ENCODE data around the gene TMEM144. TPM values are rescaled to one million over a fixed set of nuclear protein-coding genes. Genes with fewer than 3 reads are reported as not detected.

The TMEM144 gene
- total RNA-seq, 6 donors from 2014 or later = 8.6 to 16.7 (median 13.7) TPM

DNA sequence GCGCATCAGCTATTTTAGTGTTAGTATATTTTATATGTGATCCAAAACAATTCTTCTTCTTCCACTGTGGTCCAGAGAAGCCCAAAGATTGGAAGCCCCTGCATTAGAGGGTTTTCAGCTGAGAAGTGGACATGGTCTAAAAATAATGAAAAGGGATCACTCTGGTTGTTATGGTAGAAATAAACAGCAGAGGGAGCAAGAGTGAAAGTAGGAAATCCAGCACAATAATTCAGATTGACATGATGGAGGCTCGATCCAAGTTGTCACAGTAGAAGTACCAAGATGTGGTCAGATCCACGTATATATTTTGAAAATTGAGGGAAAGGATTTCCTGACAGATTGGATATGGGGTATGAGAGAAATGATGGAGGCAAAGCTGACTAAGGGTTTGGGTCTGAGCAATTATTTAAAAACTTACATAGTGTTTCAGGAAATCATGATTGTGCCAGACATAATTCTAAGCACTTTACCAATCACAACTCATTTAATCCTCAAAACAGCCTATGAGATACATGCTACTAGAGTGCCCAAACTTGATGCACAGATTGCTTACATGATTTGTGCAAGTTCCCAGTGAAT, 17.0 kb upstream of the TMEM144 start:
- WGBS, 2 donors = 32 to 34% methylated on average over 3 of the region's 3 CpGs
- H3K9me3 ChIP-seq = no peaks in the 10 kb centered on the region
- H3K4me3 ChIP-seq = no peak overlapping the region
- DNase-seq (no peak), ATAC-seq (ENCODE audit: low FRiP score in 2 of 2) (peak in 1 of 2 donors; percentile 58)
- no peaks in the 10 kb centered on the region for H3K36me3 ChIP-seq
- no peak for TF ChIP-seq POLR2A (IDR thresholded peaks at IDR 0.05)
- TF ChIP-seq, protein P1, sequence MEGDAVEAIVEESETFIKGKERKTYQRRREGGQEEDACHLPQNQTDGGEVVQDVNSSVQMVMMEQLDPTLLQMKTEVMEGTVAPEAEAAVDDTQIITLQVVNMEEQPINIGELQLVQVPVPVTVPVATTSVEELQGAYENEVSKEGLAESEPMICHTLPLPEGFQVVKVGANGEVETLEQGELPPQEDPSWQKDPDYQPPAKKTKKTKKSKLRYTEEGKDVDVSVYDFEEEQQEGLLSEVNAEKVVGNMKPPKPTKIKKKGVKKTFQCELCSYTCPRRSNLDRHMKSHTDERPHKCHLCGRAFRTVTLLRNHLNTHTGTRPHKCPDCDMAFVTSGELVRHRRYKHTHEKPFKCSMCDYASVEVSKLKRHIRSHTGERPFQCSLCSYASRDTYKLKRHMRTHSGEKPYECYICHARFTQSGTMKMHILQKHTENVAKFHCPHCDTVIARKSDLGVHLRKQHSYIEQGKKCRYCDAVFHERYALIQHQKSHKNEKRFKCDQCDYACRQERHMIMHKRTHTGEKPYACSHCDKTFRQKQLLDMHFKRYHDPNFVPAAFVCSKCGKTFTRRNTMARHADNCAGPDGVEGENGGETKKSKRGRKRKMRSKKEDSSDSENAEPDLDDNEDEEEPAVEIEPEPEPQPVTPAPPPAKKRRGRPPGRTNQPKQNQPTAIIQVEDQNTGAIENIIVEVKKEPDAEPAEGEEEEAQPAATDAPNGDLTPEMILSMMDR (IDR thresholded peaks at IDR 0.05) = peak; percentile 27 to 63 (median 48)
- H3K4me1 ChIP-seq = peaks cover 0 to 7% (median 0%) of the 10 kb centered on the region in 4 donors
- no peaks in the 10 kb centered on the region for H3K27me3 ChIP-seq
- no peak overlapping the region for H3K27ac ChIP-seq

DNA sequence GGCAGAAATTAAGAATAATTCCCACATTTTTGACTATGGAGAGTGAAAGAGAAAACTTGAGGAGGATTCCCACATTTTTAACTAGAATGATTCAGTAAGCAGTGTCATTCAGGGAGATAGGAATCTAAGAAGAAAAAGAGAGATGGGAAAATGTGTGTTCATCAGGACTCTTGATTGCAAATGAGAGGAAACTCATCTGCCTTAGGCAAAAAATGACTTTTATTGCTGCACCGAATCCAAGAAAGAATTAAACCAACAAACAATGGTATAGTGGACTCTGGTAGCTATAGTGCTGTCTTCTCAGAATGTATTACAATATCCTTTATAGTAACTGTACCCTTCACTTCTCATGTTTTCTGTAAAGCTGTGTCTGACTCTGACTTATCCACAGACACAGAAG, 15.0 kb upstream of the TMEM144 start:
- Histone ChIP-seq H3K27ac (no peak overlapping the region), H3K9me3 (no peaks in the 10 kb centered on the region), H3K36me3 (no peaks in the 10 kb centered on the region), H3K27me3 (no peaks in the 10 kb centered on the region), H3K4me1 (peaks cover 0 to 7% (median 0%) of the 10 kb centered on the region in 4 donors), H3K4me3 (no peak overlapping the region)
- TF ChIP-seq, protein P1 (IDR thresholded peaks at IDR 0.05) = no peak
- TF ChIP-seq POLR2AphosphoS5 (IDR thresholded peaks at IDR 0.05) = no peak
- TF ChIP-seq POLR2A (IDR thresholded peaks at IDR 0.05) = no peak
- TF ChIP-seq EP300 (IDR thresholded peaks at IDR 0.05) = no peak
- ATAC-seq (ENCODE audit: low FRiP score in 2 of 2) (no peak), DNase-seq (no peak)
- 89 to 96% methylated on average over 1 of the region's 1 CpG for WGBS, 2 donors

DNA sequence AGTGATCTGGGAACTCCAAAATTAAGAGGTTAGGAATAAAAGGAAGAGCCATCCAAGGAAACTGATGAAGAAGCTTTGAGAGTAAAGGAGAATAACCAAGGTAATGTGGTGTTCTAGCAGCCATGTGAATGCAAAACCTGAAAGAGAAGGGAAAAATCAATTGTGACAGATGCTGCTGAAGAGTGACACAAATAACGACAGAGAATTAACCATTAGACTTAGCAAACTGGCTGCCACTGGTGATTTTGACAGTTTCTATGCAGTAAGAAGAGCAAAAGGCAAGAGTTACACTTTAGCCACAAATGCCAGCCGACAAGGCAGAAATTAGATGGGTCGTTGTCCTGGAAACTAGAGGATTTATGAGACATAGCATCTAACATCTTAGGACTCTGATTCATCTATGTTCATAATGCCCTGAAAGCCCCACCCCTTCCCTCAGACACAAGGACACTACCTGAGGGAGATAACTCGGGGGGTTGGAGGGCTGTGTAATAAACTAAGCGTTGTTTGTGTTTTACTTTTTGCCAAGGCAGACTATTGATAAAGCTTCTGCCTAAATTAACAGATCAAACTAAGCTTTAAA, 13.0 kb upstream of the TMEM144 start:
- Histone ChIP-seq H3K27me3 (no peaks in the 10 kb centered on the region), H3K36me3 (no peaks in the 10 kb centered on the region), H3K4me1 (peaks cover 0 to 7% (median 0%) of the 10 kb centered on the region in 4 donors), H3K27ac (no peak overlapping the region), H3K9me3 (no peaks in the 10 kb centered on the region), H3K4me3 (no peak overlapping the region)
- ATAC-seq (ENCODE audit: low FRiP score in 2 of 2) (no peak), DNase-seq (no peak)
- WGBS, 2 donors = 78 to 92% methylated on average over 5 of the region's 5 CpGs
- TF ChIP-seq POLR2AphosphoS5 (IDR thresholded peaks at IDR 0.05) (no peak), EP300 (IDR thresholded peaks at IDR 0.05) (no peak), POLR2A (IDR thresholded peaks at IDR 0.05) (no peak)
- TF ChIP-seq, protein P1 (IDR thresholded peaks at IDR 0.05) = no peak

DNA sequence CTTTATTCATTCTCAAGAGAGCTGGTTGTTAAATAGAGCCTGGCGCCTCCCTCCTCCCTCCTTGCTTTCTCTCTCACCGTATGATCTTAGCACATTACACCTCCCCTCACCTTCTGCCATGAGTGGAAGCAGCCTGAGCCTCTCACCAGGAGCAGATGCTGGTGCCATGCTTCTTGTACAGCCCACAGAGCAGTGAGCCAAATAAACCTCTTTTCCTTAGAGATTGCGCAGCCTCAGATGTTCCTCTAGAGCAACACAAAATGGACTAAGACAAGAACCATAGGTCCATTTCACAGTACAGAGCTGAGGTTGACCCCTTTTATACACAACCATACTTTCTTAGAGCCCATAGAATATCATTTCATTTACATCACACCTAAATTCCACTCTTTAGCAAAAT, 10.1 kb upstream of the TMEM144 start:
- Histone ChIP-seq H3K36me3 (no peaks in the 10 kb centered on the region), H3K27ac (no peak overlapping the region), H3K9me3 (no peaks in the 10 kb centered on the region), H3K27me3 (no peaks in the 10 kb centered on the region), H3K4me1 (no peaks in the 10 kb centered on the region), H3K4me3 (no peak overlapping the region)
- ATAC-seq (ENCODE audit: low FRiP score in 2 of 2) (no peak), DNase-seq (no peak)
- 93% methylated on average over 3 of the region's 3 CpGs for WGBS, 2 donors
- TF ChIP-seq POLR2AphosphoS5 (IDR thresholded peaks at IDR 0.05) = no peak
- TF ChIP-seq, protein P1 (IDR thresholded peaks at IDR 0.05) = no peak
- no peak for TF ChIP-seq POLR2A (IDR thresholded peaks at IDR 0.05)
- no peak for TF ChIP-seq EP300 (IDR thresholded peaks at IDR 0.05)

DNA sequence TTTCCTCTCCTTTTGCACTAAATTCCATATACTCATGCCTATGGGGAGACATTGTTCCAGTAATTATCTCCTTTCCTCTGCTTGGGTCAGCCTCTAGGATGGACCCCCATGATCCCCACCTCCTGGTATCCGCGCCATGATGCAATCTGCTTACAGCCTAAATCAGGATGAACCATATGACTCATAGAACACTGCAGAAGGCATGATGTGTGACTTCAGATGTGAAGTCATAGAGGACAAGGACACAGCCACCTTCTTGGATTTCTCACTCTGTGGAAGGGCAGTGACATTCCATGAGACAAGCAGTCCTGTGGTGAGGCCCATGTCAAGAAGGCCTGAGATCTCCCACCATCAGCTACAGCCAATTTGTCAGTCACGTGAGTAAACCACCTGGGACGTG, 9.0 kb upstream of the TMEM144 start:
- Histone ChIP-seq H3K27ac (no peak overlapping the region), H3K9me3 (no peaks in the 10 kb centered on the region), H3K4me1 (no peaks in the 10 kb centered on the region), H3K4me3 (no peak overlapping the region), H3K27me3 (no peaks in the 10 kb centered on the region), H3K36me3 (no peaks in the 10 kb centered on the region)
- ATAC-seq (ENCODE audit: low FRiP score in 2 of 2) (no peak), DNase-seq (no peak)
- no peak for TF ChIP-seq EP300 (IDR thresholded peaks at IDR 0.05)
- TF ChIP-seq, protein P1 (IDR thresholded peaks at IDR 0.05) = no peak
- 95 to 100% methylated on average over 4 of the region's 4 CpGs for WGBS, 2 donors

Data from upper lobe of left lung (tissue), 6 donors.